Measurements from ENCODE around the gene DPP6.

The DPP6 gene

GRCh38 chr7:154412105-154412504 lies 359.9 kb downstream of the DPP6 start:
- DNase-seq (ENCODE audit: low spot score), result no peak

DNA sequence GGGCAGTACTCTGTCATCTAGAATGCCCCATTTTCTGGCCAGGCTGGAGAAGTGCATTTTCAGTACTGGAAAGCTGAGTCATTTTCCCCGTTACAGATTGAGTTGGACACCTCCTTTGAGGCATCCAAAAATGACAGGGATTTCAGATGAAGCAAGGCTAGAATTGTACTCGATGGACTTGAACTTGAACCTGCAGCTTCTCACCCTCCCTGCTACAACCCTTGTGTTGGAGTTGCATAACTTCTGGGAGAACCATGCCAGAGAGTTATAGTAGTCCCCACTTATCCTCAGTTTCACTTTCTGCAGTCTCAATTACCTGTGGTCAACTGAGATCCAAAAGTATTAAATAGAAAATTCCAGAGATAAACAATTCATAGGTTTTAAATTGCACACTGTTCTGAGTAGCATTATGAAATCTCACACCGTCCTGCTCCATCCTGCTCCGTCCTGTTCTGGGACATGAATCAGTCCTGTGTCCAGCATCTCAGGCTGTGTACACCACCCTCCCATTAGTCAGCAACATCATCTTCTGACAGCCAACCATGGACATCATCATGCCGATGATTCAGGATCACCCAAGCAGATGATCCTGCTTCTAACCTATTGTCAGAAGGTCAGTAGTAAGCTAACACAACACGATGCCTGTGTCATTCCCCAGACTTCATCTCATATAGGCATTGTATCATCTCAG lies 363.7 kb downstream of the DPP6 start:
- DNase-seq (ENCODE audit: low spot score), result no peak

DNA sequence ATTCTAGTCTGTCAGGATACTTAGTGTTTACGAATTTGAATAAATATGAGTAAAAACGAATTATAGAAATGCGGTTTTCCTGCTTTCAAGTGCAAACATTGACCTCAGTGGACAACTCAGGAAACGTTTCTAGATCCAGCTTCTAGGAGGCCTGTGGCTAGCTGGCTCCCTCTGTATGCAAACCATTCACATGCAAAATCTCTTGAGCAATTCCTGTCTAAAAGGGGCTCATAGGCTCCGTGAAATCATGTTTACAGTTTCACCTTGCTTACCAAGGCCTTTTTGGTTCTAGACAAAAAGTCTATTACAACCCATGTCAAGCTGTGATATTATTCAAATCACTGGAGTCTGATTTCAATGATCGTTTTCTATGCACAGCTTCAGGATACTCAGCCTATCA lies 364.5 kb downstream of the DPP6 start:
- DNase-seq (ENCODE audit: low spot score), result no peak

- DNase-seq (ENCODE audit: low spot score), result no peak
Measured at GRCh38 chr7:154419344-154419743, 367.1 kb downstream of the DPP6 start.

GRCh38 chr7:154423231-154423630 lies 371.0 kb downstream of the DPP6 start:
- DNase-seq (ENCODE audit: low spot score), result peak; percentile 23

- no peak for DNase-seq (ENCODE audit: low spot score)
Measured at GRCh38 chr7:154424350-154424749, 372.2 kb downstream of the DPP6 start.

- no peak for DNase-seq (ENCODE audit: low spot score)
Measured at GRCh38 chr7:154425271-154425670, 373.1 kb downstream of the DPP6 start.

DNA sequence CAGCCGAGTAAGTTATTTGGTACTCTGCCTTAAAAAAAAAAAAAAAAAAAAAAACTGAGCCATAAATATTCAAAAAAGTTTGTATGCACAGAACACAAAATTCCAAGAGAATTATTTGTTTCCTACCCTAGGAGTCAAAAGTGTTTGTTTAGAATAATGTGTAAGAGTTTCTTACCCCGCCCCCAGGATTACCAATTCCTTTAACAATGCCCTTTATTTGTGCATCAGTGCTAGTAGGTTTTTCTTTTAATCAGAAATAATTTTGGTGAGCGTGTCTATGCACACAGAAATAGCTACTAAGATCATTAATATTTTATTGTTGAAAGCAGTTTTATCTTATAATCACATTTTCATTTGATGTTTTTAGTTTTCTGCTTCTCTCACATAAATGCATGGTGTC lies 374.6 kb downstream of the DPP6 start:
- no peak for DNase-seq (ENCODE audit: low spot score)

- peak; percentile 90 for DNase-seq (ENCODE audit: low spot score)
Measured at GRCh38 chr7:154427533-154427932, 375.3 kb downstream of the DPP6 start.

- DNase-seq (ENCODE audit: low spot score), result no peak
Measured at GRCh38 chr7:154429666-154430404, 377.6 kb downstream of the DPP6 start.

DNA sequence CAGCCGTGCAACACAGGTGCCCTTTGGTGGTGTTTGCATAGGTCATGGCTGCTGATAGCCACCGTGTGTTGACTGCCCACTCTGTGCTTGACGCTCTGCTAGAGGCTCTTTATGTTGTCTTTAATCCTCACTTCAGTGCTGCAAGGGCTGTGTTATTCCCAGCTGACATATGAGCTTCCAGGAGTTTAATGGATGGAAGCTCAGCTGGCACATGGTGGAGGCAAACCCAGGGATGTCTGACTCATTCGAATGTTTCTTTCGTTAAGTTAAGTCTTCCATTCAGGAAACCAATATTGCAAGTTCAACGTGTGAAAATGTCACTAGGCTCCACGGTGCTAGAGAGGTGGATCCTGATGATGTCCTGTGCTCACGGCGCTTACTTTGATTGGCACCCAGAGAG lies 378.4 kb downstream of the DPP6 start:
- no peak for DNase-seq (ENCODE audit: low spot score)

- DNase-seq (ENCODE audit: low spot score), result no peak
Measured at GRCh38 chr7:154431045-154431444, 378.8 kb downstream of the DPP6 start.

- no peak for DNase-seq (ENCODE audit: low spot score)
Measured at GRCh38 chr7:154433632-154434598, 381.7 kb downstream of the DPP6 start.

DNA sequence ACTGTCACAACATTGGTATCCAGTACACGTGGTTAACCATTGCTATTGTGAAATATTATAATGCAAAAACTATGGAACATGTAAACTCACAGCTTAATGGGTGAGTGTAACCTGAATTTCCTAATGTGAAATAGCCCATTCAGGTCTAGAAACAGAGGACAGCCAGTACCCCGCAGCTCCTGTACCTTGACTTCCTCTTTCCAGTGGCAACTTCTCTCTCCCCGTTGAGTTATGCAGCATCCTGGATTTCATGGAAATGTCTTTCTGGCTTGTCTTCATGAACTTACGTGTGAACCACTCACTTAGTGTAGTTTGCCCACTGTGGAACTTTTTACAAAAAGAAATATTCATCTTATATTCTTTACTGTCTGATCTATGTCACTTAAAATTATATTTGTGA lies 384.4 kb downstream of the DPP6 start:
- no peak for DNase-seq (ENCODE audit: low spot score)

DNA sequence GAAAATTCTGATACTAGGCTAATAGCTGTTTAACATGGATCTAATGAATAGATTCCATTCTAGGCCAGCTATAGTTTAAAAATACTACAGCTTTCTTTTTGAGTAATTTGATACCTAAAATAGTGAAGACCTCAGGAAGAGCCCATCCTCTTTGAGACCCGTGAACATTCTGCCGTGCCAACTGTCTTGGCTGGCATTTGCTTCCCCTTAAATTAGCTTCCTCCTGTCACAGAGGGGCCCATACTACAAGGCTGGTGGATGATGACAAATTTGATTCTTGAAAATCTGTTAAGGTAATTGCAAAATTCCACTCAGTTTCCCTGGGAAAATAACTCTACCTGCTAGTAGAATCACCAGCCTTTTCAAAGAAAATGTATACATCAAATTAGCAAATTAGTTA lies 385.0 kb downstream of the DPP6 start:
- DNase-seq (ENCODE audit: low spot score), result no peak

GRCh38 chr7:154438571-154439367 lies 386.6 kb downstream of the DPP6 start:
- DNase-seq (ENCODE audit: low spot score), result no peak

GRCh38 chr7:154440058-154440457 lies 387.9 kb downstream of the DPP6 start:
- DNase-seq (ENCODE audit: low spot score), result no peak

GRCh38 chr7:154440651-154441050 lies 388.5 kb downstream of the DPP6 start:
- no peak for DNase-seq (ENCODE audit: low spot score)

GRCh38 chr7:154441811-154442210 lies 389.6 kb downstream of the DPP6 start:
- DNase-seq (ENCODE audit: low spot score), result no peak

GRCh38 chr7:154442939-154443338 lies 390.7 kb downstream of the DPP6 start:
- DNase-seq (ENCODE audit: low spot score), result no peak

DNA sequence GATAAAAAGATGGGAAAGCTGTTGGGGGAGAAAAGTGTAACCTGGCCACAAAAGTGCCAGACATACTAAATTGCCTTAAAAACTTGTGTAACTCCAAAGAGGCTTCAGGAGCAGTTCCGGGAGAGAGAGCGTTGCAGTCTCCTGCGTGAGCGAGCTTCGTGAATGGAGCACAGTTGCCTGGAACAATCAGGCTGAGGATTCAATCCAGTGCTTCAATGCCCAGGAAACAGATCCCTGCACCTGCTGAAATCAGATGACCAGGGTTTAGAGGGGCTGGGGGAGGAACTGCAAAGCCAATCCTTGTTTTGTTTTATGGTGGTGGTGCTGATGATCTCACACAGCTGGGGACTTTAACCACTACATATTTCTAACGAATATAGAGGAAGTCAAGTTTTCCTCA lies 398.3 kb downstream of the DPP6 start:
- DNase-seq (ENCODE audit: low spot score), result no peak

All from Ammon's horn (tissue), 1 donor.